Endothelial cell of umbilical vein (primary cell): ENCODE results near the gene LRRC8A. TPM values are rescaled to one million over a fixed set of nuclear protein-coding genes. Genes with fewer than 3 reads are reported as not detected.

Experiments used
- BruUV-seq: library from RNA; stranded (reverse); fragments of 400-500 nt; replicated peaks from 2 replicates; lab custom pipeline; 2021; lab: Mats Ljungman, UMichigan
- CTCF ChIA-PET: fragments of 300-600, 350-600 bp; sonication (Branson Sonifier 250); formaldehyde crosslinking; loops from one replicate; lab custom pipeline; 2021; ENCODE audit warnings: antibody characterized with exemption, inconsistent platforms; lab: Charles Lee
- POLR2A ChIA-PET: fragments of 300-600, 350-600 bp; sonication (Branson Sonifier 250); formaldehyde crosslinking; loops from one replicate; lab custom pipeline; 2021; ENCODE audit warnings: antibody characterized with exemption, inconsistent platforms; lab: Charles Lee
- DNase-seq: peaks from one replicate; pipeline ENCODE4 v3.0.0-alpha.2; 2011; ENCODE audit warnings: low read depth, low spot score
- FAIRE-seq: peaks from 2 replicates; lab custom pipeline; 2011; peaks lifted over from hg19 to GRCh38; lab: Jason Lieb, UNC
- H2AFZ ChIP-seq: 2 replicates; pipeline ENCODE4 v1.6.0; 2012; ENCODE audit warnings: low read depth, low read length, control low read depth, inconsistent platforms
- H3K27ac ChIP-seq: 2 replicates; pipeline ENCODE4 v1.5.1; 2011; ENCODE audit warnings: low read depth, mild to moderate bottlenecking, control low read depth, low read length, moderate library complexity; ENCODE audit not compliant: insufficient read depth
- H3K27me3 ChIP-seq, 2 experiments: 2 replicates each; pipeline versions ENCODE4 v1.6.0 to v1.6.1; 2011; ENCODE audit warnings: low read length in 2 of 2, mixed read lengths in 1 of 2; ENCODE audit not compliant: control insufficient read depth in 2 of 2, insufficient read depth in 2 of 2
- H3K36me3 ChIP-seq, 2 experiments: 2 replicates in 1 of 2; 3 replicates in 1 of 2; pipeline ENCODE4 v1.5.1; 2011; ENCODE audit warnings: low read length in 2 of 2, mild to moderate bottlenecking in 1 of 2, moderate library complexity in 1 of 2; ENCODE audit not compliant: control insufficient read depth in 2 of 2, insufficient read depth in 2 of 2; ENCODE audit errors: extremely low read depth in 1 of 2
- H3K4me1 ChIP-seq: 3 replicates; pipeline ENCODE4 v1.5.1; 2011; ENCODE audit warnings: mild to moderate bottlenecking, low read length; ENCODE audit not compliant: control insufficient read depth, insufficient read depth; ENCODE audit errors: extremely low read depth
- H3K4me2 ChIP-seq: 2 replicates; pipeline ENCODE4 v1.6.1; 2011; ENCODE audit warnings: low read length, control low read depth, mixed read lengths; ENCODE audit not compliant: insufficient read depth
- H3K4me3 ChIP-seq, 3 experiments: fragments of 200-600 bp in 1 of 3; sonication (generic), shearing (Covaris generic) in 1 of 3; replicated peaks in 1 of 3; 2 replicates each; pipeline ENCODE4 v1.5.1; 2011 to 2016; ENCODE audit warnings: control low read depth in 3 of 3, low read length in 3 of 3, mild to moderate bottlenecking in 2 of 3, inconsistent platforms in 1 of 3, low read depth in 1 of 3, moderate library complexity in 1 of 3; ENCODE audit not compliant: insufficient read depth in 1 of 3
- H3K79me2 ChIP-seq: 2 replicates; pipeline ENCODE4 v1.6.0; 2012; ENCODE audit warnings: low read length, inconsistent platforms; ENCODE audit not compliant: control insufficient read depth, insufficient read depth
- H3K9ac ChIP-seq: replicated peaks from 2 replicates; pipeline ENCODE3; 2011; ENCODE audit warnings: low read length, control low read depth; ENCODE audit not compliant: insufficient read depth; ENCODE audit errors: extremely low read depth
- H3K9me1 ChIP-seq: replicated peaks from 3 replicates; pipeline ENCODE4 v1.6.0; 2011; ENCODE audit warnings: mild to moderate bottlenecking, low read length; ENCODE audit not compliant: control insufficient read depth, insufficient read depth; ENCODE audit errors: extremely low read depth
- H3K9me3 ChIP-seq: replicated peaks from 2 replicates; pipeline ENCODE4 v1.5.1; 2012; ENCODE audit warnings: low read length, inconsistent platforms; ENCODE audit not compliant: control insufficient read depth, insufficient read depth
- H4K20me1 ChIP-seq: replicated peaks from 2 replicates; pipeline ENCODE3; 2011; ENCODE audit warnings: mild to moderate bottlenecking, low read length; ENCODE audit not compliant: control insufficient read depth, insufficient read depth; ENCODE audit errors: extremely low read depth
- EZH2 ChIP-seq: IDR thresholded peaks from 2 replicates; pipeline ENCODE4 v1.6.1; 2012; ENCODE audit warnings: borderline replicate concordance, low read depth, mild to moderate bottlenecking, moderate library complexity, low read length, inconsistent platforms; ENCODE audit not compliant: severe bottlenecking
- FOS ChIP-seq: IDR thresholded peaks from 2 replicates; pipeline ENCODE4 v1.6.1; 2011; ENCODE audit warnings: mild to moderate bottlenecking, low read length, moderate library complexity, borderline replicate concordance; ENCODE audit not compliant: insufficient read depth
- GATA2 ChIP-seq: IDR thresholded peaks from 2 replicates; pipeline ENCODE4 v1.7.0; 2011; ENCODE audit warnings: low read depth, mild to moderate bottlenecking, moderate library complexity, mixed read lengths, low read length; ENCODE audit not compliant: insufficient read length, insufficient read depth
- JUN ChIP-seq: IDR thresholded peaks from 2 replicates; pipeline ENCODE4 v1.6.1; 2011; ENCODE audit warnings: borderline replicate concordance, low read depth; ENCODE audit not compliant: insufficient read length, insufficient read depth
- MYC ChIP-seq: IDR thresholded peaks from one replicate; pipeline ENCODE4 v1.6.1; 2011; ENCODE audit warnings: mild to moderate bottlenecking, low read depth, low read length
- POLR2A ChIP-seq: IDR thresholded peaks from 2 replicates; pipeline ENCODE4 v1.6.1; 2012; ENCODE audit warnings: low read depth, mild to moderate bottlenecking, control low read depth, low read length
- POLR2AphosphoS5 ChIP-seq: IDR thresholded peaks from 2 replicates; pipeline ENCODE4 v1.6.1; 2012; ENCODE audit warnings: low read depth, mild to moderate bottlenecking, control low read depth, low read length, moderate library complexity; ENCODE audit not compliant: insufficient read depth
- dilution Hi-C: fragments of 300-500 bp; cut with MboI; formaldehyde crosslinking; loops from one replicate; pipeline ENCODE4 v1.15.0; 2019; ENCODE audit warnings: low sequenced_read_pairs; ENCODE audit not compliant: extremely low pct_ligation_motif_present
- intact Hi-C: fragments of 100-400 bp; cut with micrococcal nuclease; formaldehyde crosslinking; loops from one replicate; pipeline ENCODE4 v1.10.0; 2022
- polyA plus RNA-seq, 4 experiments: library from polyadenylated mRNA; depleted of rRNA in 3 of 4; stranded (reverse) in 3 of 4; unstranded in 1 of 4; fragments of >200 nt; gene quantifications; 2 replicates each; pipeline versions ENCODE4 v1.2.1 to v1.2.3, GENCODE V29; 2011 to 2012; ENCODE audit warnings: missing spikeins in 1 of 4
- total RNA-seq: library from RNA; stranded (reverse); gene quantifications from 2 replicates; pipeline ENCODE4 v1.2.3, GENCODE V29; 2021
- TF ChIP-seq, protein P1 (sequence below), 2 donors: IDR thresholded peaks; 1 replicate in 1 of 2; 2 replicates in 1 of 2; pipeline ENCODE4 v1.5.1; 2011; ENCODE audit warnings: low read length in 2 of 2, mild to moderate bottlenecking in 2 of 2, moderate library complexity in 2 of 2, control low read depth in 1 of 2, inconsistent platforms in 1 of 2, low read depth in 1 of 2; ENCODE audit not compliant: insufficient read depth in 1 of 2; ENCODE audit errors: extremely low read depth in 1 of 2
- TF ChIP-seq, protein P2 (sequence below): IDR thresholded peaks from 2 replicates; pipeline ENCODE4 v1.6.1; 2011; ENCODE audit not compliant: insufficient read depth, insufficient read length

LRRC8A gene
- total and polyA plus RNA-seq, 2 donors (not counting 3 experiments of a cell fraction or from before 2014, with no cell fraction given), result 99.6 to 129 TPM

DNA sequence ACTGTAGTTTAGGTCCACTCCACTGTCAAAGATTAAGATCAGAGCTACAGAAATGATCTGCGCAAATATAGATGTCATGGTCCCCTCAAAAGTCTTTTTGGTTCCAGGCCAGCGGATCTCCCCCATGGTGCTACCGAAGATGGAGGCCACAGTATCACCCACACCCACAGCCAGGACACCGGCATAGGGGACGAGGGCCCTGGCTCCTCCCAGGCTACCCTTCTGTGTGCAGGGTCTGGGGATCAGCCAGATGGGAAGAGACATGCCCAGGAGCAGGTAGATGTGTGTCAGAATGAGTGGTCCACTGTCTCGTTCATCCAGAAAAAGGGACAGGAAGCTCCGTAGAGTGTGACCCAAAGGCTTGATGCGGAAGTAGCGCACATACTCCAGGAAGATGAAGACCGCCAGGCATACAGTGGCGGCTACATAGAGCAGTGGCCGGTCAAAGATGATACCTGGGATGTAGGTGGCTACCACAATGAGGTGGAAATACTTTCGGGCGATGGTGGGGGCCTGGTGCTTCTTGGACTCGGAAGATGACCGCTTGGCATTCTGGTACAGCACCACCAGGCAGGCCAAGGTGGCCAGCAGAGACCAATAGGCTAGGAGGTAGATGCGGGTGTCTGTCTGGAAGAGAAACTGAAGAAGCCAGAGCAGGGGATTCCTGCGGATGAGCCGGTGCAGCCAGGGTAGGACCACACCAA is 64.0 kb downstream of the LRRC8A start:
- CTCF ChIA-PET, result interaction anchor here (1.2 kb wide), 1 partner anchor 60 kb away, joined by 3 read pairs; no protein-coding TSS in a partner anchor
- Histone ChIP-seq H3K9ac (no peak overlapping the region), H2AFZ (no peak overlapping the region), H3K27ac (no peak overlapping the region), H3K79me2 (peaks cover 17% of the 10 kb centered on the region), H4K20me1 (no peaks in the 10 kb centered on the region), H3K4me1 (peaks cover 13% of the 10 kb centered on the region), H3K9me3 (no peaks in the 10 kb centered on the region), H3K4me3 (no peak overlapping the region), H3K9me1 (no peaks in the 10 kb centered on the region), H3K36me3 (peaks cover 0 to 5% of the 10 kb centered on the region in 2 experiments), H3K4me2 (no peak overlapping the region), H3K27me3 (no peaks in the 10 kb centered on the region)
- dilution Hi-C loops (no loop called here), intact Hi-C loops (loop anchor here (5.0 kb wide), 3 partner anchors 64 to 214 kb away; partner anchors contain the start of genes KYAT1, LRRC8A and SH3GLB2)
- FAIRE-seq (no peak), DNase-seq (no peak)
- POLR2A ChIA-PET, result no interaction called here
- no peak for TF ChIP-seq EZH2
- no peak for TF ChIP-seq MYC
- no peak for TF ChIP-seq FOS
- TF ChIP-seq, protein P1, sequence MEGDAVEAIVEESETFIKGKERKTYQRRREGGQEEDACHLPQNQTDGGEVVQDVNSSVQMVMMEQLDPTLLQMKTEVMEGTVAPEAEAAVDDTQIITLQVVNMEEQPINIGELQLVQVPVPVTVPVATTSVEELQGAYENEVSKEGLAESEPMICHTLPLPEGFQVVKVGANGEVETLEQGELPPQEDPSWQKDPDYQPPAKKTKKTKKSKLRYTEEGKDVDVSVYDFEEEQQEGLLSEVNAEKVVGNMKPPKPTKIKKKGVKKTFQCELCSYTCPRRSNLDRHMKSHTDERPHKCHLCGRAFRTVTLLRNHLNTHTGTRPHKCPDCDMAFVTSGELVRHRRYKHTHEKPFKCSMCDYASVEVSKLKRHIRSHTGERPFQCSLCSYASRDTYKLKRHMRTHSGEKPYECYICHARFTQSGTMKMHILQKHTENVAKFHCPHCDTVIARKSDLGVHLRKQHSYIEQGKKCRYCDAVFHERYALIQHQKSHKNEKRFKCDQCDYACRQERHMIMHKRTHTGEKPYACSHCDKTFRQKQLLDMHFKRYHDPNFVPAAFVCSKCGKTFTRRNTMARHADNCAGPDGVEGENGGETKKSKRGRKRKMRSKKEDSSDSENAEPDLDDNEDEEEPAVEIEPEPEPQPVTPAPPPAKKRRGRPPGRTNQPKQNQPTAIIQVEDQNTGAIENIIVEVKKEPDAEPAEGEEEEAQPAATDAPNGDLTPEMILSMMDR (IDR thresholded peaks at IDR 0.05; ENCODE audit: extremely low read depth in 1 of 2, insufficient read depth in 1 of 2, low read depth in 1 of 2, low read length in 2 of 2), result no peak
- TF ChIP-seq JUN, result no peak
- TF ChIP-seq, protein P2, sequence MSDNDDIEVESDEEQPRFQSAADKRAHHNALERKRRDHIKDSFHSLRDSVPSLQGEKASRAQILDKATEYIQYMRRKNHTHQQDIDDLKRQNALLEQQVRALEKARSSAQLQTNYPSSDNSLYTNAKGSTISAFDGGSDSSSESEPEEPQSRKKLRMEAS, result no peak
- TF ChIP-seq POLR2A, result no peak
- no peak for TF ChIP-seq GATA2
- TF ChIP-seq POLR2AphosphoS5, result no peak
- BruUV-seq, result TSS peak; percentile 43
